OCI-LY7 (cell line): ENCODE results near the gene OSER1.

ENCODE experiments used
- CTCF ChIP-seq: fragments of 200-600 bp; sonication (generic); conservative IDR thresholded peaks from 2 replicates; pipeline ENCODE4 v1.5.1; 2014; ENCODE audit warnings: mild to moderate bottlenecking, antibody characterized with exemption, low read length, moderate library complexity, mixed read lengths
- EZH2phosphoT487 ChIP-seq: fragments of 200-600 bp; sonication (generic); IDR thresholded peaks from 2 replicates; pipeline ENCODE4 v1.6.1; 2018; ENCODE audit warnings: low read depth, borderline replicate concordance, mild to moderate bottlenecking, mixed run types, antibody characterized with exemption, low read length, moderate library complexity, mixed read lengths

GRCh38 chr20:44218446-44218845, 7.9 kb upstream of the OSER1 start:
- TF ChIP-seq CTCF: no peak
- no peak for TF ChIP-seq EZH2phosphoT487
